Activated gamma-delta T cell treated with Interleukin-2 at 50 U/mL for 16 hours (primary cell): Measurements from ENCODE around the gene RFLNA.

Experiments used
- DNase-seq: peaks from one replicate; pipeline ENCODE4 v3.0.0-alpha.2; 2020

The RFLNA gene, protein sequence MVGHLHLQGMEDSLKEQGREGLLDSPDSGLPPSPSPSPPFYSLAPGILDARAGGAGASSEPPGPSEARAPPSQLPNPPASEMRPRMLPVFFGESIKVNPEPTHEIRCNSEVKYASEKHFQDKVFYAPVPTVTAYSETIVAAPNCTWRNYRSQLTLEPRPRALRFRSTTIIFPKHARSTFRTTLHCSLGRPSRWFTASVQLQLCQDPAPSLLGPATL

DNA sequence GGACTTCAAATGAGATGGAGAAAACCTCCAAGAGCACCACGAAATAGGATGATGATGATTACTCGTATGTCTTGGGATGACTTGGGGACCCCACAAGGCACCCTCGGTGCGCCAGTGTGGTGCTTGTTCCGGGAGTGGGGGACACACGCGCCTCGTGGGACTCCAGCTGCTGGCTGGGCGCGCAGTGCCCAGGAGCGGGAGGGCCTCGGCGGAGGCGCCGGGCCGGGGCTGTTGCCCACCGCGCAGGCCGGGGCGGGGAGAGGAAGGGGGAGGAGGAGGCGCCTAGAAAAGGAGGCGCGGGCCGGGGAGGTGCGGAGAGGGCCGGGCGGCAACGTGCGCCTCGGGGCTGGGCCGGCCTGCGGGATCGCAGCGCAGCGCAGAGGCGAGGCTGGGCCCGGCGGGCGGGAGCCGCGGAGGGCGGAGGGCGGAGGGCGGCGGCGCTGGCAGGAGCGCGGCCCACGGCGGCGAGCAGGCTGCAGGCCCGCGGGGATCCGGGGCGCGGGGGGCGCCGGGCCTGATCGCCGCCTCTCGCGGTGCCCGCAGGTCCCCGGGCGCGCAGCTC, at the start of gene RFLNA:
Gene RFLNA, plus strand, starts transcription at position 314 of the 562 bp plus-strand sequence. CDS start 337 bp downstream, outside the sequence.
- DNase-seq: no peak

DNA sequence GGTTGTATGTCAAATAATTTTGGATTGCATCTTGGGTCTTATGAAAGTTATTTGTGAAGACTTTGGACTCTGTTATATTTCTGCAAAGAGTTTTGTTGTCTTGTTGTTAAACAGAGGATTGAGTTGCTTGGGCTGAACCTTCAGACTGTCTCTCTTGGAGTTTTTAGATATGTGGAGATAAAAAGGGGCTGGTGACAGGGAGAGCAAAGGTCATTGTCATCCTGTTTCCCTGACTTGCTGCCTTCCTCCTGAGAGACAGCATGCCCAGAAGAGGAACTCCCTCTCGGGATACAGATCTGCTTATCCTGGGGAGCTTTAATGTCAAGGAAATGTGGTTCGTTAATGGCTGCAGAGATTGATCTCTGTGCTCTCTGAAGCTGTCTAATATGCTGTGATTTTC, 47.6 kb upstream of the RFLNA start:
- no peak for DNase-seq

DNA sequence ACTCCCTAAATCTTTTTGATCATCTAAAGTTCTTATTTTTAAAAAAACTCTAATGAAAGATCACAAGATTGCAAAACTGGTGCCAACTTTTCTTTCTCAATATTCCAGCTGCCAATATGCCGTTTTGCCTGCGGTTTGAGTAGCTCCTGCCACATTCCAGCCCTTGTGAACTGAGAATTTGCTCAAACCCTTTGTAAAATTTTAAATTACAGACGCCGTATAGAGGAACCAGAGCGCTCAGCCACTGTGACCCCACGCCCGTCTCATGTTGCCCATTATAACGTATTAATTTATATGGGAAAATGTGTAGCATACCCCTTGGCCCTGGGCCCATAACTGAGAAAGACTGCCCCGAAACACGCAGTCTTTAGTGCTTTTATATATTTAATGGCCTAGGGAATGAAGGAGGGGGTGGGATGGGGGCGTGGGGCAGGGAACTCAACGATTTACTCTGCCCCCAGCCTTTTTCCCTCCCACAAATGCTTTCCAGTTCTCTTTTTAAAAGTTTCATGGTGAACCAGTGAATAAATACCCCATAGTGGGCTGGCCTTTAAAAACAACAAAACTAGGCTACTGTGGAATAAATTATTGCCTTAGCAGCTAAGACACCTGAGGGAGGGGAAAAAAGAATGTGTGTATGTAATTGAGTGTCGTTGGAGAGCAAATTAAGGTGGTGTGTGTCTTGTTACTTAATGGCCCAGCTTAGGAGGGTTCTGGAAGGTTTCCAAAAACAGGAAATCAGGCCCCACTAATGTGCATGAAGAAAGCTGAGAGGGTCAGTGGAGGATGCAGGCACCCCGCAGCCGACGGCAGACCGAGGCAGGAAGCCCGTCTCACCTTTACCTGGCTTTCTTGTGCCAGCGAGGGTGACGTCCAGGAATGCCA, 45.7 kb upstream of the RFLNA start:
- DNase-seq: no peak

DNA sequence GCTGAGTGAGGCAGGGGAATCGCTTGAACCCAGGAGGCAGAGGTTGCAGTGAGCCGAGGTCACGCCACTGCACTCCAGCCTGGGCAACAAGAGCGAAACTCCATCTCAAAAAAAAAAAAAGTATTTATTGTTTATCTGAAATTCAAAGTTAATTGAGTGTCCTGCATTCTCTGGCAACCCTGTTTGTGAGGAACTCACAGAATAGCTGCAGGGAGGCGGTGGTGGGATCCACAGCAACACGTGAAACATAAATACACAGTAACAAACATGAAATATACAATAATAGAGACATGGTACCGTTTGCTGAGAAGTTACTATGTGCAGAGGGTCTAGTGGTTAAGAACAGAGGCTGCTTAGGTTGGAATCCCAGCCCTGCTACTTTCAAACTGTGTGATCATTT, 43.7 kb upstream of the RFLNA start:
- DNase-seq: no peak

DNA sequence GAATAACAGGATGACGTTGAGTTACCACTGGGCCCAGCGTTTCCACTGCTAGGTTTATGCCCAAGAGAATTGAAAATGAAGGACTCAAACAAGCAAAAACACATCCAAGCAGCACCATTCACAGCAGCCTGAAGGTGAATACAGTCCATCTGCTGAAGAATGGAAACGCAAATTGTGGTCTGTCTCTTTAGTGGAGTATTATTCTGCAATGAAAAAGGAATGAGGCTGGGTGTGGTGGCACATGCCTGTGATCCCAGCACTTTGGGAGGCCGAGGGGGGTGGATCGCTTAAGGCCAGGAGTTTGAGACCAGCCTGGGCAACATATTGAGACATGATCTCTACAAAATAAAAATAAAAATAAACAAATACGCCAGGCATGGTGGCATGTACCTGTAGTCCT, 41.9 kb upstream of the RFLNA start:
- no peak for DNase-seq

DNA sequence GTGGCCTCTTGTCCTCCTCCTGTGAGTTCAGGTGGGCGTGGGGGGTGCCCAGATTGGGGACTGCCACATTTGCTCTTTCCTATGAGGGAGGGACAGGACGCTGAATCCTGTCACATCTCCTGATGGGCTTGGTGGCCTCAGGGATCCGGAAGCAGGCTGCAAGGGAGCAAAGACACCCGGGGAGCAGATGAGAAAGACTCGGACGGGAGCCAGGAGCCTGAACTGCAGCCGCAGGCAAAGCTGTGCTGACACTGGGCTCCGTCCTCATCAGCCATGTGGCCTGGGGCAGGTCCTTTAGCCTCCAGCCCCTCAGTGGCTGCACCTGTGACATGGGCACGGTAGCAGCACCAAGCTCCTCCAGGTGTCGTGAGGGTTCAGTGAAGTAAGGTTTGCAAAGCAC, 40.8 kb upstream of the RFLNA start:
- no peak for DNase-seq

DNA sequence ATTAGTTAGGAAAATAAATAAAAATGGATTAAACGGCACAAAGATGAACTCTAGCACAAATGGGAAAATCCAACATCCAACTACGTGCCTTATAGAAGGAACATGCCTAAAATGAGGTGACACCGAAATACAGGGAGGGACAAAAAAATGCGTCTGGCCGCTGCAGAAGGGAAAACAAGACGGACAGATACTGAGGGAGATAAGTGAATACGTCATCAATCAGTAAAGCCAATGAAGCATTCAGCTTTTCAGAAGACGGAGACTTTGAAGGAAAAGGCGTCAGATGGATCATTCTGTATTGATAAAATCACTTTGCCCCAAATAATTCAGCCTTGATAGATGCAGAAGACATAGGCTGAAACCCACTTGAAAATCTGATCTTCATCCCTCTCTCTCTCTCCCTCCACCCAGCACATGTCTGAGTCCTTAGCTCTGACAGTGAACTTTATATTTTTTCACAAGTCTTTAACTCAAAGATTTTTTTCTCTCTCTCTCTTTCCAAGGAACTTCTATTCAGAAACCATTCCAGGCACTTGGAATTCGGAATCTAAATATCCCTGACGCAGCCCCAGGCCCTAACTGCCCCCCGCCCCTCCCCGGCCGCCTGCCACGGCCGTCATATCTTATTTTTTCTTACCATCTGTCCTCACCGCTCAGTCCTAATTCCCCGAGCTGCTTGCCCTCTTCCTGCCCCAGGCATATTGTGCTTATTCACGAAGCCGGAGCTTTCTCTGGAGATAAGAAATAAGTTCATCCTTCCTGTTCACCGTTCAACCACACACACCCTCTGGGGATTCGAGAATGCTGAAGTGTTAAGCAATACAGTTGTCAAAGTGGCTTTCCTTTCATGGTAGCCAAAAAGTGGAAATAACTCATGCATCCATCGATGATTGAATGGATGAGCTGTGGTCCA, 35.5 kb upstream of the RFLNA start:
- no peak for DNase-seq

DNA sequence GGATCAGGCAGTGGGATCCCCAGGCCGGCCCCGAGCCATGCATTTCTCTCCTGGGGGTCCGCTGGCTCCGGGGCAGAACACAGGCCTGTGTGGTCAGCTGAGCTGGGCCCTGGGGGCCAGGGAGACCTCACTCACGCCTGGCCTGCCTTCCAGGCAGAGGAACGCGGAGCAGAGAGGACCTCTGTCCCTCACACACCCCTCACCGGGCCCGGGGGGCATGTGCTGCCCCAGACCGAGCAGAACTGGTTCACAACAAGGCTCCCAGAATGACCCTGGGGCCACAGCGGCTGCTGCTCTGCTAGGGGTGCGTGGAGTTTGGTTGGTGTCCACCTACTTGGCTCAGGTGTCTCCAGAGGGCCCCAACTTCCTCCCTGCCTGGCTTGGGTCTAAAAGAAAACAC, 33.0 kb upstream of the RFLNA start:
- no peak for DNase-seq

DNA sequence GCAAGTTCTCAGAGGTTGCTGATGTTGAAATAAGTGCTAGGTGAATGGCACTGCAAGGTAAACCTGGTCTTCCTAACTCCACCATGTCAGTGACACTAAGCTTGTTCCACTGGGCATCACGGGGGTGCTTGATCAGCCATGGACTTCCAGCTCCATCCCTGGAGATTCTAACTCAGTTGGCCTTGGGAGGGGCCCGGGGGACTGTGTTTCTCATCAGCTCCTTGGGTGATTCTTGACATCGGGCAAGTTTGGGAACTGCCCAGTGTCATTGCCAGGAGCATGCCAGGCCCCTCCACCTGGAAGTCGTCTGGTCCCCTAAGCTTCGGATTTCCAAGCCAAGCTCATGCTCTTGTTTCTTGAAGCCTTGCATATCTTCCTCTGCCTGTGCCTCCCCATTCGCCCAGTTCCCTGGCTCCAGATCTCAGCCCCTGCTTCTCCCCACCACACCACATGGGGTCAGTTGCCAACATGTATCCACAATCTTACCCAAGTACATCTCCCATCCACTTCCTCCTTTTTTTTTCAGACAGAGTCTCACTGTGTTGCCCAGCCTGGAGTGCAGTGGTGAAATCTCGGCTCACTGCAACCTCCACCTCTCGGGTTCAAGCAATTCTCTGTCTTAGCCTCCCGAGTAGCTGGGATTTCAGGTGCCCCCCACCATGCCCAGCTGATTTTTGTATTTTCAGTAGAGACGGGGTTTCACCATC, 30.7 kb upstream of the RFLNA start:
- DNase-seq: no peak

DNA sequence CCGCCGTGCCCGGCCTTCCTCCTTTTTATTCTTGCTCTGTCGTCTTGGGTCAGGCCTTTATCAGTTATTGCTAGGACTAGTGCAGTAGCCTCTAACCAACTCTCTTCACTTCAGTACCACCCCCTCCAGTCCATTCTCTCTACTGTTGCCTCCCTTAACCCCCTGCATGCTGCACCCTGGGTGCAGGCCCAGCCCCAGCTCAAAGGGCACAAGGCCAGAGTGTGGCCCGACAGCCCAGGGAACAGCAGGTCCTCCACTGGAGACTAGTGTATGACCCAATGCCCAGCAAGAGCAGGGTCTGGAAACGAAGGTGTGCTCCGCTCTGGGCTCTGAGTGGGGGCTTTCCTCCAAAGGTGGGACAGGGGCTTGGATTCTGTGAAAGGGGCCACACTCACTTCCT, 30.0 kb upstream of the RFLNA start:
- no peak for DNase-seq

DNA sequence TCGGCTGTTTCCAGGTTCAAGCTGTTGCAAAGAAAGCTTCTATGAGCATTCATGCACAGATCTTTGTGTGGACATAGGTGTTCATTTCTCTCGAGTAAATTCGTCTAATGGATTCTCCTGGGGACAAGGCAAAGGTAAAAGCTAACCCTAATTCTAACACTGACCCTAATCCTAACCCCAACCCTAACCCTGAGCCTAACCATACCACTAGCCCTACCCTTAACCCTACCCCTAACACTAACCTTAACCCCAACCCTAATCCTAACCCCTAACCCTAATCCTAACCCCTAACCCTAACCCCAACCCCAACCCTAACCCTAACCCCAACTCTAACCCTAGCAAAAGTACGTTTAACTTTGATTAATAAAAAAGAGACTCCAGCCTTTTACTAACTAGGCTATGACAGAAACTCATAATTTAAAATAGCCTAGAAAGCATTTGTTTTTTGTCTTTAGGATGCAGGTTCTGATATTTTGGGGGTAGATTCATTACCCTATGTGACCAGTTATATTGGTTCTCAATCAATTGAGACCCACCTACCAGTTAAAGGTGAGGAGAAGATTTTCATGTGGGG, 27.6 kb upstream of the RFLNA start:
- no peak for DNase-seq

DNA sequence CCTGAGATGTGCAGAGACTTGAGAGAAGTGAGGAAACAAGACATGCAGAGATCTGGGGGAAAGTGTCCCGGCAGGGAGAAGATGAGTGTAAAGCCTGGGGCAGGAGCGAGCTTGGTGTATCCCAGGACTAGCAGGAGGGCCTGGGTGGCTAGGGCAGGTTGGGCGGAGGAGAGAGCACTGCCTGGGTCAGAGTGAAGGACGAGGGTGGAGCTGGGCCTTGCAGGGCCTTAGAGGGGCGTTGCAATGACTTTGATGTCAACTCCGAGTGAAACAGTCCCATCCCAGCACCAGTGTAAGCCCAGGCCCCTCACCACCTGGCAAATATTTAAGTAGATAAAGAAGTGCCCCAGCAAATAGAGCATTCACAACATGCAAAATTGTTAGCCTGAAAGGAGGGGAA, 24.2 kb upstream of the RFLNA start:
- DNase-seq: no peak

DNA sequence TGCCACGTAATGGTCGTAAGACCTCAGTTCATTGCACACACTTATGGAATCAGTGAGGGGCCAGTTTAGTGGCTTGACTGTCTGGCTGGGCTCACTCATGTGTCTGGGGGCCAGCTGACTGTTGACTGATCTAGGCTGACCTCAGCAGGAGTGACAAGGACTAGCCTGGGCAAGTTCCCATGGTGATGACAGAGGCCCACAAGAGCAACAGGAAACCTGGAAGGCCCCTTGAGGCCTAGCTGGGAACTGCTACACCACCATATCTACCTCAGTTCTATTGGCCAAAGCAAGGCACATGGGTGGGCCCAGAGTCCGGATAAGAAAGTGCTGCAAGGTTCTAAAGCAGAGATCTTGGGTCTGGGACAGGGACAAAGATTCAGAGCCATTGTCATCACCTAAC, 21.3 kb upstream of the RFLNA start:
- no peak for DNase-seq

DNA sequence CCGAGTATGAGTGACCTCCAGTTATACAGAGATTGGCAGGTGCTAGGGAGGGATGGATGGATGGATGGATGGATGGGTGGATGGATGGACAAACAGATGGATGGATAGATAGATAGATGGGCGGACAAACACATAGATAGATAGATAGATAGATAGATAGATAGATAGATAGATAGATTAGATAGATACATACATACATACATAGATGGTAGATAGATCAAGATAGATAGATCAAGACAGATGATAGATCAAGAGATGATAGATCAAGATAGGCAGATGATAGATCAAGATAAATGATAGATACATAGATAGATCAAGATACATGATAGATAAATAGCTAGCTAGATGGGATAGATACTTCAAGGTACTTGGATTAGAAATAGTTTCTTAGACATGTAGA, 18.6 kb upstream of the RFLNA start:
- no peak for DNase-seq

DNA sequence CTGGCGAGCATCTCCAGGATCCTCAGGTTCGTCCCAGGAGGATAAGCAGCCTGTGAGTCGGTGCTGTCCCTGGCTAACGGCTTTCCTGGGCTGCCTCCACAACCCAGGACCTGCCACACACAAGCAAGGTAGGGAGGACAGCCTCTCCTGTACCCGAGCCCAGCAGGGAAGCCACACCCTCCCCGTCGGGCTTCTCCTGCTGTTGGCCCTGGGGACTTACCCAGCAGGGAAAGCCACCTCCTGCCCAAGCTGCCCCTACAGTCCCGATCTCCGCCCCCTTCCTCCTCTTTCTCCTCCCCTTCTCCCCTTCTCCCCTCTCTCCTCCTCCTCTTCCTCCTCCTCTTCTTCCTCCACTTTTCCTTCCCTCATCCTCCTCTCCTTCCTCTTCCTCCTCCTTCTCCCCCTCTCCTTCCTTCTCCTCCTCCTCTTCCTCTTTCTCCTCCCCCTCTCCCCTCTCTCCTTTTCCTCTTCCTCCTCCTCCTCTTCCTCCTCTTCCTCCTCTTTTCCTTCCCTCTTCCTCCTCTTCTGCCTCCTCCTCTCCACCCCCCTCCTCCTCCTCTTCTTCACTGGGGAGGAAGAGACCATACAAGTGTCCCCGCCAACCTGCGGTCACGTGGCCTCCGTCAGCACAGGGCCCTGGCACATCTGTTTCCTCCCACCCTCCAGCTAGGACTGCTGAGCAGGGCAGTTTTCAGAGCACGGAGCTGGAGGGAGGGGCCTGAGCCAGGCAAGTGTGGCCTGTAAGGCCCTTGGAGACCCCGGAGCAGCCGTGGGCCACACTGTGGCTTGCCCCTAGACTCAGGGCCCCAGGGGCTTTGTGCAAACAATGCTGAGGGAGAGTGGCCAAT, 17.3 kb upstream of the RFLNA start:
- no peak for DNase-seq

DNA sequence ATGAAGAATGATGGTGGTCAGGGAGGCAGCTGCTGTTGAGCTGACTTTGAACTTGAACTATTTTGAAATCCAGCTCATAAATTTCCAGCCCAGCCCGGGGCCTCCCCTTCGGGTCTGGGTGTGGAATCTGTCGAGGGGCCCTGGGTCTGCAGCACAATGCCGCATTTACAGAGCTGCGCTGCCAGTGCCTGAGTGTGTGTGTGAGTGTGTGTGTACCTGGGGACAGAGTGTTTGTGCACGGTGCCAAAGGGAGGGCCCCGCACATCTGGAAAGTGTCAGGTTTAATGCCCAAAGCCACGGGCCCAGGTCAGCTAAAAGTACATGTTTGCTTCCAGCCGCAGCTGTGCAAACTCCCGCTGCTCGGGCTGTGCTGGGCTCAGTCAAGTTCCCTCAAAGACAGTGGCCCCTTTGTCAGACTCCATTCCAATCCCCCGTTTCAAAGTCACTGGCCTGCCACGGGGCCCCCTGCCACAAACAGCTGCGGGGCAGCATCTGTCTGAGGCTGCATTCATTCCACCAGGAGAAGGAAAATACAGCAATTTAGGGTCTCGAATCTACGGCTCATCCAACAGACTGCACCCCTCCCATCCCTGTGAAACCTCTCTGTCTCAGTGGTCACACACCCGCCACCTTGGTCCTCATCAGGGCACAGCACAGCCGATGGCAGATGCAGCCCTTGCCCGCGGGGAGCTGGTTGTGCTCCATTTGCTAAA, 16.3 kb upstream of the RFLNA start:
- DNase-seq: no peak

DNA sequence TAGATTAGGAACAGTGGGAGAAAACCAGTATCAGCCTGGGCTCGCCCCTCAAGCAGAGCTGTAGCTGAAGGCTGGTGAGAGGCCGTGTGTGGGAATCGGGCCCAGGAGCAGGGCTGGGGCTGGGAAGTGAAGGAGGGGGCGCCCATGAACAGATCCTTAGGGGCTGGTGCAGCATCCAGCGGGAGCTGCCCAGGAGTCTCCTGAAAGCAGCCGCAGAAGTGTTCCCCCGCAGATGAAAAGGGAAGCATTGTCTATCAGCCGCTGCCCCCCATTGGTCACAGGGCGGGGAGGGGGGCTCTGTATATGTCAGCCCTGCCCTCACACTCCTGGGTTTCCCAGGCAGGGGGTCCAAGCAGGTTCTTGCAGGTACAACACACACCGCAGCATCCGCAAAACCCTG, 15.6 kb upstream of the RFLNA start:
- no peak for DNase-seq

DNA sequence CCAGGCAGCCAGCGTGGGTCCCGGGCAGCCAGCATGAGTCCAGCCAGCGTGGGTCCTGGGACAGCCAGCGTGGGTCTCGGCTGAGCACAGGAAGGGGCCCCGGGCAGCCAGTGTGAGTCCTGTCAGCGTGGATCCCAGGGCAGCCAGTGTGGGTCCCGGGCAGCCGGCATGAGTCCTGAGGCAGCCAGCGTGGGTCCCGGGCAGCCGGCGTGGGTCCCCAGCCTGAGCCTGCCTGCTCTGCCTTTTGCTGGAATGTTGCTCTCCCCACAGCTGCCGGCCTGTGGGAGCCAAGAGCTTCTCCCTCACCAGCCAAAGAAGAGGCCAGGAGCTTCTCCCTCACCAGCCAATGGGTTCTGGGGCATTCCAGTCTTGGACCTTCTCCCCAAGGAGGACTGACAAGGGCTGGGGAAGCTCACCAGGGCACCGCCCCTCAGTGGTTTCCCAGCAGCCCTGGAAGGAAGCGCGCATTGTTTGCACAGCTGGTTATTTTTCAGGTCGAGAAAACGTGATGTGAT, 15.0 kb upstream of the RFLNA start:
- DNase-seq: no peak

DNA sequence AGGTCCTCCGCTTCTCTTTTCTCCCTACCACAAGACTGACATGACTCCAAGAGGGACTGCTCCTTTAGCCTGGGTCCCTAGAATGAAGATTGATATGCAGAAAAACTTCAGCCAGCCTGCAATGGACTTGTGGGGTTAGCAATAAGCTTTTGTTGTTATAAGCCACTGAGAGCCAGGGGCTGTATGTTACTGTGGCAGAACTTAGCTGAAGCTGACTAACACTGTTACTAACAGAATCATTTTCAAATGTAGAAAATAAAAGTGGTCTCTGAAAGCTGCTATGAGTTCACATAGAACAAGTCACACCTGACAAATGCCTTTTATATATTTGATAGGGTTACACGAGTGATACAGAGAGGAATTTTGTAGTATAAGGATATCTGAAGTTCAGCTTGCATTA, 13.6 kb upstream of the RFLNA start:
- DNase-seq: no peak

DNA sequence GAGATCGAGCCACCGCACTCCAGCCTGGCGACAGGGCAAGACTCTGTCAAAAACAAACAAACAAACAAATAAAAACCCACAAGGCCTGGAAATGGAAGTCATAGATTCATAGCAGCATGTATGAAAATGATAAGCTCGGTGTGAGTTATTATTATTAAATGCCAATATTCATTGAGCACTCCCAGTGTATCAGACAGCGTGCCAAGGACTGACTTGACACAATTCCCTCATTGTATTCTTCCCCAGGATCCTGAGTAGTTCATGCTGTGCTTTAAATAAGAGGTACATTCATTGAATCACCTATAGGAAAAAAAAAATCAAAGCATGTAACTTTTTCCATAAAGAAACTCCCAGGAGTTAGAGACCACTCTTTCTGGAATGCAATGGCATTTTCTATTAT, 12.6 kb upstream of the RFLNA start:
- no peak for DNase-seq
